ENCODE results near the gene CTAGE15. TPM values are rescaled to one million over a fixed set of nuclear protein-coding genes. Genes with fewer than 3 reads are reported as not detected.

CTAGE15 gene
- total RNA-seq, 1 experiment from 2014 or later: 1.2 TPM

Other genes starting within 250 kb of the CTAGE15 start
- gene FAM131B, start 209.1 kb upstream of the CTAGE15 start, total RNA-seq (2021; ENCODE audit: unreplicated experiment): 0.20 TPM
- gene ZYX, start 190.5 kb upstream of the CTAGE15 start, total RNA-seq (2021; ENCODE audit: unreplicated experiment): 144 TPM
- 29.9 TPM for gene EPHA1, start 162.9 kb upstream of the CTAGE15 start, total RNA-seq (2021; ENCODE audit: unreplicated experiment)
- not detected for gene TAS2R60, start 128.3 kb upstream of the CTAGE15 start, total RNA-seq (2021; ENCODE audit: unreplicated experiment)
- gene TAS2R41, start 93.9 kb upstream of the CTAGE15 start, total RNA-seq (2021; ENCODE audit: unreplicated experiment): not detected
- gene TCAF2, start 49.2 kb downstream of the CTAGE15 start, total RNA-seq (2021; ENCODE audit: unreplicated experiment): 1.3 TPM
- not detected for gene CTAGE6, start 185.9 kb downstream of the CTAGE15 start, total RNA-seq (2021; ENCODE audit: unreplicated experiment)

All from HCT116 (cell line).